Fibroblast of the conjunctiva (primary cell): ENCODE data around the gene ASIC3.
"Not testable (repeated sequence)": the region's sequence is repeated elsewhere in the genome, so short reads cannot be mapped to it uniquely, and the experiment has no call there.

ENCODE experiments used
- DNase-seq: peaks from one replicate; pipeline ENCODE4 v3.0.0-alpha.2; 2010; ENCODE audit warnings: low read depth

The ASIC3 gene

DNA sequence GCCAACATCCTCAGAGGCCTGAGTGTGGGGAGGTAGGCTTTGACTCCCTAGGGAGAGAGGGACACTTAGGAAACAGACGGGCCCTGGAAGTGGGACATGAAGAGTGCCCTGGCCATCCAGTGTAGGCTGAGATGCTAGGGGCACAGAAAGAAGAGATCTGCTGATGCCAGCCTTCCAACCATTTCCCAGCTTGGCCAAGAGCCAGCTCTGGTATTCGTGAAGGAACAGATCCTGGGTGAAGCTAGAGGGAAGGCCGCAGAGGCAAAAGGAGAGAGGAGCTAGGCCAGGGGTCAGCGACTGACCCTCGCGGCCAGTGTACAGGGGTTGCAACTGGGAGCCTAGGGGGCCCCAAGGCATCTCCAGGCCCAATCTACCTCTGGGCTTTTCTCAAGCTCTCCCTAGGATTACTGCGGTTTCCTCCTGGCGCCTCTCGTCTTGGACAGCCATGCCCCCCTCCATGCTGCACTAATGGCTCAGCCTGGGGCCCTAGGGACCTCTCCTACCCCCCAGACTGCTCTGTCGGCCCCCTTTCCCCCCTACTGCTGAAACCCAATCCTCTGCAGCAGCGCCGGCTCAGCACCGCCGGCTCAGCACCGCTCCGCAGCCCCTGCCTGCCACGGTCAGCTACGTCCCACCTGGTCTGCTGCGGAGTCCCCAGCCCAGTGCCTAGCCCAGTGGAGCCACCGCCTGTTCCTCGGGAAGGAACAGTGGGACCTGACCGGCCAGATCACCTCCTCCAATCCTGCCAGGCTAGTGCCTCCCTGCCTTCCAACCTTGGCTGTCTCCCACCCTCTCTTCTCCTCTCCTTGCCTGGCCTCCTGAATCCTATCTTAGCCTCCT lies at the start of gene ASIC3:
TSS of gene ASIC3 (plus strand) at position 556 of the 840 bp plus-strand sequence. CDS start 355 bp downstream, outside the sequence.
- no peak for DNase-seq

DNA sequence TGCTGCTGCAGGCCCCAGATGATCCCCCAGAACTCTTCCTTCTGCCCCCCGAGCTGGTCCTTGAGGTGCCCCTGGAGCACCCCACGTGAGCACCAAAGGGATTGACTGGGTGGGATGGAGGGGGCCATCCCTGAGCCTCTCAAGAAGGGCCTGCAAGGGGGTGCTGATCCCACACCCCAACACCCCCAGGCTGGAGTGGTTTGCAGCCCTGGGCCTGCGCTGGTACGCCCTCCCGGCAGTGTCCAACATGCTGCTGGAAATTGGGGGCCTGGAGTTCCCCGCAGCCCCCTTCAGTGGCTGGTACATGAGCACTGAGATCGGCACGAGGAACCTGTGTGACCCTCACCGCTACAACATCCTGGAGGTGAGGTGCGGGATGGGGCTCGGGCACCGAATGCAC lies 49.3 kb upstream of the ASIC3 start:
- no peak for DNase-seq

DNA sequence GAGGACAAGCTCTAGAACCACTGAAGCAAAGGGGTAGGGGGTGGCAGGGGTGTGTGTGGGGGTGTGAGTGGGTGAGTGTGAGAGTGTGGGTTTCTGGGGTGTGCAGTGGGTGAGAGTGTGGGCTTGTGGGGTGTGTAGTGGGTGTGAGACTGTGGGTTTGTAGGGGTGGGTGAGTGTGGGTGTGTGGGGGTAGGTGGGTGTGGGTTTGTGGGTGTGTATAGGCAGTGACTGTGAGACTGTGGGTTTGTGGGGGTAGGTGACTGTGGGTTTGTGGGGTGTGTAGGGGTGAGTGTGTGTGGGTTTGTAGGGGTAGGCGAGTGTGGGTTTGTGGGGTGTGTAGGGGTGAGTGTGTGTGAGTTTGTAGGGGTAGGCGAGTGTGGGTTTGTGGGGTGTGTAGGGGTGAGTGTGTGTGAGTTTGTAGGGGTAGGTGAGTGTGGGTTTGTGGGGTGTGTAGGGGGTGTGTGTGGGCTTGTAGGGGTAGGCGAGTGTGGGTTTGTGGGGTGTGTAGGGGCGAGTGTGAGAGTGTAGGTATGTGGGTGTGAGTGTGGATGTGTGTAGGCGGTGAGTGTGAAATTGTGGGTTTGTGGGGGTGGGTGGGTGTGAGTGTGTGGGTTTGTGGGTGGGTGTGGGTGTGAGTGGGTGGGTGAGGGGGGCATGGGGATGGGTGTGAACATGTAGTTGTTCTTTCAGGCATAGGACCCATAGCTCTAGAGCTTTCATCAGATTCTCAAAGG lies 48.7 kb upstream of the ASIC3 start:
- DNase-seq, result no peak

DNA sequence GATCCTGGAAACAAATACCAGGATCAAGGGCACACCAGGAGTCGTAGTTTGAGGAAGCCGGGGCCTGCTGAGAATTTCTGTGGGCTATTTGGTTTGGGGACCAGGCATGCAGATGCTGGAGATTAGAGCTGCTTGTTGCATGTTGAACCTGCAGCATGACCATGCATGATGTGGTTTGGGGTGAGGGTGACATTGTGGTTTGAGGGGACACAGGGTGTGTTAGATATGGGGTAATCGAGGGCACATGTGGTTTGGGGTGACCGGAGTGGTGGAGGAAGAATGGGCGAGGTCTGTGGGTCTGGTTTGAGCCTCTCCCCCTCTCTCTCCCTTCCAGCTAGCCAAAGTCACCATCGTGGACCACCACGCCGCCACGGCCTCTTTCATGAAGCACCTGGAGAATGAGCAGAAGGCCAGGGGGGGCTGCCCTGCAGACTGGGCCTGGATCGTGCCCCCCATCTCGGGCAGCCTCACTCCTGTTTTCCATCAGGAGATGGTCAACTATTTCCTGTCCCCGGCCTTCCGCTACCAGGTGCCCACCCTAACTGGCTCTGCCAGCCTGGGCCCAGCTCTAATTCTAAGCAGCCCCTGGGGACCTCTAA lies 47.3 kb upstream of the ASIC3 start:
- DNase-seq, result no peak

DNA sequence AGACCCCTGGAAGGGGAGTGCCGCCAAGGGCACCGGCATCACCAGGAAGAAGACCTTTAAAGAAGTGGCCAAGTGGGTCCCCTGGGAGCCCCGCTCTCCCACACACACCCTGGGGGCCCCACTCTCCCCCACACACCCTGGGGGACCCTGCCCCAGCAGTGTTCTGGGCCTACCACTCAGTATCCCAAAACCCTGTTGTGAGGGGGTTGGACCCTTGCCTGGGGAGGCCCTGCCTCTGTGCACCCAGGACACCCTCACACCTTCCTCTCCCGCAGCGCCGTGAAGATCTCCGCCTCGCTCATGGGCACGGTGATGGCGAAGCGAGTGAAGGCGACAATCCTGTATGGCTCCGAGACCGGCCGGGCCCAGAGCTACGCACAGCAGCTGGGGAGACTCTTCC lies 46.8 kb upstream of the ASIC3 start:
- DNase-seq, result no peak

DNA sequence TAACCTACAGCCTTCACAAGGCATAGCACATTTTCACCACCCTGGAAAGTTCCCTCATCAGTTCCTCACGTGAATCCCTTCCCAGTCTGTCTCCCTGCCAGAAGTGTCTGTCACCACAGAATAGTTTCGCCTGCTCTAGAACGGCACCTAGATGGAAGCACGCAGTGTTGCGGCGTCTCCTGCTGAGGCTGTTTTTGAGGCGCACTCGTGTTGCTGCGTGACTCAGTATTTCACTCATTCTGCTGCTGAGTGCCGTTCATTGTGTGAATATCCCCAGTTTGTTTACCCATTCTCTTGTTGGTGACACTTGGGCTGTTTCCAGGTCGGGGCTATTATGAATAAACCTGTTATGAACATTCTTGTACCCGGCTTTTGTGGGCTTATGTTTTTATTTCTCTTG lies 44.8 kb upstream of the ASIC3 start:
- DNase-seq, result no peak

DNA sequence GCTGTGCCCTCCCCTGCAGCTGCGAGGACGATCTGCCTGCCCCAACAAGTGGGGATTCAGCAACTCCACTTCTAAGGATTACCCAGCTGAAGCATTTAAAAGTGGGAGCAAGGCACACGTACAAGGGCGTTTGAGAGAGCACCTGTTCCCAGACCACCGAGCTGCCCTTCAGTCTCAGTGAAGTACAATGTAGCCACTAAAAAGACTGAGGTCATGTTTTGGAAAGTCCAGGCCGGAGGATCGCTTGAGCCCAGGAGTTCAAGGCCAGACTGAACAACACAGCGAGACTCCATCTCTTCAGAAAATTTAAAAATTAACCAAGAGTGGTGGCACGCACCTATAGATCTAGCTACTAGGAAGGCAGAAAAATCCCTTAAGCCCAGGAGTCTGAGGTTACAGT lies 42.8 kb upstream of the ASIC3 start:
- DNase-seq, result no peak

DNA sequence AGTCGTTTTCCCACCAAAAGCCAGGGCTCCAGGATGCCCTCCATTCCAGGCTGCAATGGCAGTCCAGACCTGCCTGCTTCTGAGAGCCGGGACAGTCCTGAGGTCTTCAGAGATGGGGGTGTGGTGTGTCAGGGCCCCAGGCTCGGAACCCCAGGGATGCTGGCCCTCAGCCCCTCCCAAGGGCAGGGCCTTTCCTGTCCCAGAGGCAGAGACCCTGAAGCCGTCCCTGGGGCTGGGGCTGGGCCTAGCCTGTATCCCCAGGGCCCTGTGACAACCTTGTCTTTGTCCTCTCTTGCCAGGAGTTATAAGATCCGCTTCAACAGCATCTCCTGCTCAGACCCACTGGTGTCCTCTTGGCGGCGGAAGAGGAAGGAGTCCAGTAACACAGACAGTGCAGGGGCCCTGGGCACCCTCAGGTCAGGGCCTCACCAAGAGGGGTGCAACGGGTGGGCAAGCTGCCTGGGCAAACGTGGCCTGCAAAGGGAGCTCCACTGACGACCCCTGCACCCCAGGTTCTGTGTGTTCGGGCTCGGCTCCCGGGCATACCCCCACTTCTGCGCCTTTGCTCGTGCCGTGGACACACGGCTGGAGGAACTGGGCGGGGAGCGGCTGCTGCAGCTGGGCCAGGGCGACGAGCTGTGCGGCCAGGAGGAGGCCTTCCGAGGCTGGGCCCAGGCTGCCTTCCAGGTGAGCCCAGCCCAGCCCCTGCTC lies 41.6 kb upstream of the ASIC3 start:
- no peak for DNase-seq

DNA sequence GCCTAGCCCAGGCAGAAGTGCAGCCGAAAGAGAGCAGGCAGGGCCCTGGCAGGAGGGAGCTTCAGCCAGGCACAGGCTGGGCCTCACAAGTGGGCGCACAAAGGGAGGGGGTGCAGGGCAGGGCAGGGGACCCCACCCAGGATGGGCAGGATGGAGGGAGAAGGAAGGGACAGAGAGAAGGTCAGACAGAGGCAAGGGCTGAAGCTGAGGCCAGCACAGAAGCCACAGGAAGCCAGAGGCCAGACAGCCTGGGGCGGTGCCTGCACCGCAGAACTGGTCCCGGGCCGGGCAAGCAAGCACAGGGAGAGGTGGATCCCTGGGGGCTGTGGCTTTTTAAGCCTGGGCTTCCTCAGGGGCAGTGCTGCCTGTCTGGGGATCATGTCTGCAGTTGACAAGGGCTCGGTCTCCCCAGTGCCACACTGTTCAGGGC lies 40.8 kb upstream of the ASIC3 start:
- no peak for DNase-seq

DNA sequence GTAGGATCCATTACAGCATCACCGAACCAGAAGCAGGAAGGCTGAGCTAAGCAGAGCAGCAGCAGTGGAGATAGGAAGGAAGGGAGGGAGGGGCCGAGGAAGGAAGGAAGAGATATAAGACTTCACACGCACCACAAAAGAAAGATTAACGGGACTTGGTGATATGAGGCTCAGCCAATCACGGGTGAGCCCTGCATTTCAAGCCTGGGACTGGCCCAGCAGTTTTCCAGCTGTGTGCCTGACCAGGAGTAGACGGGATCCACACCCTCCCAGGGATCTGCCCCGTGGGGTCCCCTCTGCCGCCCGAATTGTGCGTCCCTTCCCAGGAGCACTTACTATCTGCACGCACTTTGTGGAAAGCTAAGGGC lies 40.2 kb upstream of the ASIC3 start:
- no peak for DNase-seq

DNA sequence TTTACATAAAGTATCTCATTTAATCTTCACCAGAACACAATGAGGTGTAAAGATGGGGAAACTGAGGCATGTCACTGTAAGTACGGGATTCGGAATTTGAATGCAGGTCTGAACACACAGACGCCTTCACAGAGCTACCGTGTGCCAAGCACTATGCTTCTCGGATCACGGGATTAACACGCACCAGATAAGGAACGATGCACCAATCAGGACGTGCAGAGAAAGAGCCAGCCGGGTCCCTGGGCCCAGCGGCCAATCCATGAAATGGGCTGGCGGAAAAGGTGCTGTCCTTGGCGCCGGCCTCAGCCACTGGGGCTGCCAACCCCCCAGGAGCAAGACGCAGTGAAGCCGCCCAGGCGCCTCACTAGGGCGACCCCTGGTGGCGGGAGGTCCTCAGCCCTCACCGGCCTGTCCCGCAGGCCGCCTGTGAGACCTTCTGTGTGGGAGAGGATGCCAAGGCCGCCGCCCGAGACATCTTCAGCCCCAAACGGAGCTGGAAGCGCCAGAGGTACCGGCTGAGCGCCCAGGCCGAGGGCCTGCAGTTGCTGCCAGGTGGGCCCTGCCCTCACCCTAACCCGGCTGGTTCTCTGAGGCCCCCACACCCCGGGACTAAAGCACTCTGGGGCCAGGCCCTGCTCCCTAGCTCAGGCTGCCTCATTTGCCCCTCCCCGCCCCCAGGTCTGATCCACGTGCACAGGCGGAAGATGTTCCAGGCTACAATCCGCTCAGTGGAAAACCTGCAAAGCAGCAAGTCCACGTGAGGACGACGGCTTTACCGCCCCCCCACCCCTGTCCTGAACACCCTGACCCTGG lies 39.6 kb upstream of the ASIC3 start:
- DNase-seq, result no peak

DNA sequence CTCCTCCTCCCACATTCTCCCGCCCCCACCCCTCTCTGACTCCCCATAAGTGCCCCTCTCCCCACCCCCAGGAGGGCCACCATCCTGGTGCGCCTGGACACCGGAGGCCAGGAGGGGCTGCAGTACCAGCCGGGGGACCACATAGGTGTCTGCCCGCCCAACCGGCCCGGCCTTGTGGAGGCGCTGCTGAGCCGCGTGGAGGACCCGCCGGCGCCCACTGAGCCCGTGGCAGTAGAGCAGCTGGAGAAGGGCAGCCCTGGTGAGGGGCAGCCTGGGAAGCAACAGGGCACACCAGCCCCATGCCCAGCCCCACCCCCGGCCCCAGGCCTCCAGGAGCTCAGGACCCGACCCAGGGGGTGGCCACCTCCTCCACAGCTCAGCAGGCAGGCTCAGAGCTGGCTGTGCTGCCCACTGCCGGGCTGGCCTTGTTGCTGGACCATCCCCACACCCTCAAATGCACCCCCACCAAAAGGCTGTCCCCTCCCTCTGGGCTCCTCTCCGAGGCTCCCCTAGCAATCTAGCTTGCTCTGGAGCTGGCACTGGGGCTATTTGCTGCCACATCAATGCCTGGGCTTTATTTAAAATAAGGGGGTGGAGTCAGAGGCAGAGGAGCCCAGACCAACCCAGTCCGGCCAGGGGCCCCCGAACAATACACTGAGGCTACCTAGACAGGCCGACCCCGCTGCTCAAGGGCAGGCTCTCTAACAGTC lies 38.8 kb upstream of the ASIC3 start:
- DNase-seq, result no peak

DNA sequence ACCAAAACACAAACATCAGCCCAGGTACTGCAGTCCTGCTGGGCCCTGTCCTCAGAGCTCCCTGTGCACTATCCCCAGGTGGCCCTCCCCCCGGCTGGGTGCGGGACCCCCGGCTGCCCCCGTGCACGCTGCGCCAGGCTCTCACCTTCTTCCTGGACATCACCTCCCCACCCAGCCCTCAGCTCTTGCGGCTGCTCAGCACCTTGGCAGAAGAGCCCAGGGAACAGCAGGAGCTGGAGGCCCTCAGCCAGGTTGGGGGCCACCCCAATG lies 38.4 kb upstream of the ASIC3 start:
- DNase-seq, result no peak

DNA sequence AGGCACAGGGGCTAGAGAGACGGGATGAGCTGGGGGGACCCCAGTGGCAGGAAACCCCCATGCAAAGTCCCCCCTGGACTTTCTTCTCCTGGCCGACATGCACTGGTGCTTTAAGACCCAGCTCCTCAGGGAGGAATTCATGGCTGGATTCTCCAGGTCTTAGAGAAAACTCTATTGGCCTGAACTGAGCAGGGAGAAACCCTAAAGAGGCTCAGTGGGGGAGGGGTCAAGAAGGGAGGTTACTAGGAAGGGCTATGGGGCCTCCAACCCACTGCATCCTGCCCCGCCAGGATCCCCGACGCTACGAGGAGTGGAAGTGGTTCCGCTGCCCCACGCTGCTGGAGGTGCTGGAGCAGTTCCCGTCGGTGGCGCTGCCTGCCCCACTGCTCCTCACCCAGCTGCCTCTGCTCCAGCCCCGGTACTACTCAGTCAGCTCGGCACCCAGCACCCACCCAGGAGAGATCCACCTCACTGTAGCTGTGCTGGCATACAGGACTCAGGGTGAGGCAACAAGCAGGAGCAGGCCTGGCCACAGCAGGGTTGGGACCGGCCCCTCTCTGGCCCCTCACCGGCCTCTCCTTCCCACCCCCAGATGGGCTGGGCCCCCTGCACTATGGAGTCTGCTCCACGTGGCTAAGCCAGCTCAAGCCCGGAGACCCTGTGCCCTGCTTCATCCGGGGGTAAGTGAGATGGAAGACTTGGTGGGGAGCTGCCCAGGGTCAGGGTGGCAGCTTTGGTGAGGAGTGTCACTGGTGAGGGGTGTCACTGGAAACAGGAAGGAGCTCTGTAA lies 37.8 kb upstream of the ASIC3 start:
- no peak for DNase-seq

DNA sequence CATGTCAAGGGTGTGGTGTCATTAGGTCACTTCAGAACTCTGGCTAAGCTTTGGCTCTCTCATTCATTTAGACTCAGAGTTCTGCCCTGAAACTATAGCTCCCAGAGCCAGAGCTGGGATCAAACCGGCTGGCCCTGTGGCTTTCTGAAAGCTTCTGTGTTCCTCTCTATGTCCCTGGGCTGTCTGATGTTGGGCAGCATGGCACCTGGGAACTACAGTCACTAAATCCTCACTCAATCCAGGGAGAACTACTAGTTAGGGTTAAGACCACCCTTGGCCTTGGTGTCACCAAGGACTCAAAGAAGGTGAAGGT lies 37.3 kb upstream of the ASIC3 start:
- no peak for DNase-seq

DNA sequence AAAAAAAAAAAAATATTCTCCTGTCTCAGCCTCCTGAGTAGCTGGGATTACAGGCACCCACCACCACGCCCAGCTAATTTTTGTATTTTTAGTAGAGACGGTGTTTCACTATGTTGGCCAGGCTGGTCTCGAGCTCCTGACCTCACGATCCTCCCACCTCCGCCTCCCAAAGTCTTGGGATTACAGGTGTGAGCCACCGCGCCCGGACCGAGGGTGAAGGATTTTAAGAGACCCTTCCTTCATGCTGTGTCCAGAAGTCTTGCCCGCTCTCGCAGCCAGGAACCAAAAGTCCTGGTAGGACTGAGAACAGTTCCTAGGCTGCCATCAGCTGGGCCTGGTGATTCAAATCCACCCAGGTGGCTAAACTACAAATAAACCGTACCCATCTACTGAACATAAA lies 36.7 kb upstream of the ASIC3 start:
- not testable (repeated sequence) for DNase-seq

DNA sequence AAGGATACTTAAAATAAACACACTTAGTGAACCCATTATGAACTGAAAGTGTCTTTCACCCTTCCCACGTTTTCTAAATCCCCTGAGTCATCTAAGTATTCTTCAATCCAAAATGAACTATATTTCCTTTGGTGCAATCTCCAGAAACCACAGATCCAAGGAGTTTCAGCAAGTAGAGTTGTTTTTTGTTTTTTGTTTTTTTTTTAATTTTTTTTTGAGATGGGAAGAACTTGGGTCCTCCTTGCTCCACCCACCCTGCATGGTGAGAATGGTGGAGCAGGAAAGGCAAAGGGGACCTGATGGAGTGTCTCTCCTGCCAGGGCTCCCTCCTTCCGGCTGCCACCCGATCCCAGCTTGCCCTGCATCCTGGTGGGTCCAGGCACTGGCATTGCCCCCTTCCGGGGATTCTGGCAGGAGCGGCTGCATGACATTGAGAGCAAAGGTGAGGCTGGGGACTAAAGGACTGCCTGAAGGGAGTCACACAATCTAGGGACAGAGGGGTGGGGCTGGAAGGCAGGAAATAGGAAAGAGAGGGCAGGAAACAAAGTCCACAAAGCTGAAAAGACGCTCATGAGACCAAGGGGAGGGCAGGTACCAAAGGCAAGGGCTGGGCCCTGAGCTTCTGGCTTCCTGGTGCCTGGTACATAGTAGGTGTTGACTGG lies 36.2 kb upstream of the ASIC3 start:
- DNase-seq, result no peak

DNA sequence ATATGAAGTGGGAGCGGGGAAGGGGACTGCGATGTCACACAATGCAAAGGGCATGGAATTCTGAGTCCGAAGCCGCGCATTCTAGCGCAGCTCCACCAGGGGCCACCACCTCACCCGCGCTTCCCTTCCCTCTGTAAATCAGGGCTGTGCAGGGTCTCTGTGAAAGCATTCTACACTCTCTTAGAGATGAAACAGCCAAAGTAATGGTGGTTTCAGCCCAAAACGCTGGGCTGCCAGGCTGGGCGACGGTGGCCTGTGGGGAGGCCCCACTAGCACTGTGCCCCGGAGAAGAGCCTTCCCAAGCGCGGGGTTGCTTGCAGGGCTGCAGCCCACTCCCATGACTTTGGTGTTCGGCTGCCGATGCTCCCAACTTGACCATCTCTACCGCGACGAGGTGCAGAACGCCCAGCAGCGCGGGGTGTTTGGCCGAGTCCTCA lies 35.4 kb upstream of the ASIC3 start:
- DNase-seq, result no peak

DNA sequence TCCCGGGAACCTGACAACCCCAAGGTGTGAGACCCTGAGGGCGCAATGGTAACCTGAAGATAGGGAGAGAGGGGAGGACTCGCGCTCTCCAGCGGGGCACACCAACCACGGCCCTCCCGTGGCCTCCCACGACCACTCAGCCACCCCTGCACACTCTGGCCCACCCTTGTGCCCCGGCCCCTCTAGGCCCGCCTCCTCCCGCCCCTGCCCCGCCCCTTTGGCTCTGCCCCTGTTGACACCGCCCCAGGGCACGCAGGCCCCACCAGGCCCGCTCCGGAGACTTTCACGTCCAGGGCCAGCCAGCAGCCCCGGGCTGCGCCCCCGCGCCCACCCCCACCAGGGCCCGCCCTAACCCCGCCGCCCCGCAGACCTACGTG lies 35.0 kb upstream of the ASIC3 start:
- DNase-seq, result no peak
